SJSA1 (cell line): Measurements from ENCODE around the gene TYW5. TPM values are rescaled to one million over a fixed set of nuclear protein-coding genes. Genes with fewer than 3 reads are reported as not detected.

Source experiments
- DNase-seq, 2 experiments: peaks; one replicate each; pipeline ENCODE4 v3.0.0-alpha.2; 2015 to 2020; ENCODE audit warnings: low spot score in 2 of 2, low read depth in 1 of 2
- H3K27ac ChIP-seq: fragments of 250-450 bp; sonication (Bioruptor Pico); 2 replicates; pipeline ENCODE4 v1.5.1; 2020; ENCODE audit warnings: mild to moderate bottlenecking, moderate library complexity
- H3K27me3 ChIP-seq: fragments of 250-450 bp; sonication (Bioruptor Pico); replicated peaks from 2 replicates; pipeline ENCODE4 v1.5.1; 2020; ENCODE audit warnings: mild to moderate bottlenecking, moderate library complexity
- H3K36me3 ChIP-seq: fragments of 250-450 bp; sonication (Bioruptor Pico); 2 replicates; pipeline ENCODE4 v1.5.1; 2020; ENCODE audit warnings: mild to moderate bottlenecking
- H3K4me1 ChIP-seq: fragments of 250-450 bp; sonication (Bioruptor Pico); replicated peaks from 2 replicates; pipeline ENCODE4 v1.6.1; 2021; ENCODE audit warnings: mild to moderate bottlenecking
- H3K4me3 ChIP-seq: fragments of 250-450 bp; sonication (Bioruptor Pico); 2 replicates; pipeline ENCODE4 v1.5.1; 2020; ENCODE audit warnings: mild to moderate bottlenecking
- H3K9me3 ChIP-seq: fragments of 250-450 bp; sonication (Bioruptor Pico); replicated peaks from 2 replicates; pipeline ENCODE4 v1.5.1; 2020; ENCODE audit warnings: mild to moderate bottlenecking
- total RNA-seq: library from RNA; depleted of rRNA; stranded (reverse); fragments of >200 nt; shearing (Covaris generic); gene quantifications from 2 replicates; pipeline ENCODE4 v1.2.3, GENCODE V29; 2014; rRNA removed

Gene TYW5
- total RNA-seq, 1 experiment from 2014 or later = 9.2 TPM

GRCh38 chr2:199901942-199902341 is 53.3 kb downstream of the TYW5 start:
- Histone ChIP-seq H3K27me3 (no peaks in the 10 kb centered on the region), H3K36me3 (no peaks in the 10 kb centered on the region), H3K27ac (no peak overlapping the region), H3K9me3 (no peaks in the 10 kb centered on the region), H3K4me3 (no peak overlapping the region), H3K4me1 (no peaks in the 10 kb centered on the region)
- DNase-seq = no peak

- no peaks in the 10 kb centered on the region for H3K4me1 ChIP-seq
- no peaks in the 10 kb centered on the region for H3K36me3 ChIP-seq
- DNase-seq = no peak
- H3K9me3 ChIP-seq = no peaks in the 10 kb centered on the region
- no peak overlapping the region for H3K4me3 ChIP-seq
- H3K27ac ChIP-seq = no peak overlapping the region
- no peaks in the 10 kb centered on the region for H3K27me3 ChIP-seq
These were observed 58.7 kb downstream of the TYW5 start for GRCh38 chr2:199896617-199897016.

- Histone ChIP-seq H3K36me3 (no peaks in the 10 kb centered on the region), H3K27me3 (no peaks in the 10 kb centered on the region), H3K4me3 (no peak overlapping the region), H3K9me3 (no peaks in the 10 kb centered on the region), H3K4me1 (no peaks in the 10 kb centered on the region), H3K27ac (no peak overlapping the region)
- DNase-seq = no peak
These were observed 59.9 kb downstream of the TYW5 start for GRCh38 chr2:199895406-199895805.

GRCh38 chr2:199883474-199884212 is 71.6 kb downstream of the TYW5 start:
- DNase-seq = no peak
- Histone ChIP-seq H3K27ac (no peak overlapping the region), H3K36me3 (no peaks in the 10 kb centered on the region), H3K4me1 (no peaks in the 10 kb centered on the region), H3K9me3 (peaks cover 2% of the 10 kb centered on the region; the same call in 1 of the 2 replicates), H3K4me3 (no peak overlapping the region), H3K27me3 (no peaks in the 10 kb centered on the region)

GRCh38 chr2:199882667-199883066 is 72.6 kb downstream of the TYW5 start:
- H3K9me3 ChIP-seq = peaks cover 2% of the 10 kb centered on the region; the same call in 1 of the 2 replicates
- no peaks in the 10 kb centered on the region for H3K36me3 ChIP-seq
- no peak for DNase-seq
- H3K4me1 ChIP-seq = no peaks in the 10 kb centered on the region
- no peak overlapping the region for H3K4me3 ChIP-seq
- H3K27me3 ChIP-seq = no peaks in the 10 kb centered on the region
- no peak overlapping the region for H3K27ac ChIP-seq

Other genes starting within 250 kb of the TYW5 start
- not detected in 2 replicates for gene FTCDNL1, start 104.3 kb downstream of the TYW5 start, total RNA-seq
- gene C2orf69, start 44.2 kb downstream of the TYW5 start, total RNA-seq = 13.5 and 20.7 TPM in 2 replicates
- 17.9 and 31.8 TPM in 2 replicates for gene MAIP1, start 91 bp upstream of the TYW5 start, total RNA-seq